Stomach (tissue), 9 donors: ENCODE data around the gene CHRNA5. TPM values are rescaled to one million over a fixed set of nuclear protein-coding genes. Genes with fewer than 3 reads are reported as not detected.

ENCODE experiments used
- DNase-seq, 2 donors: peaks; one replicate each; pipeline versions ENCODE4 v3.0.0 to v3.0.0-alpha.2; 2013 to 2019
- H3K27ac ChIP-seq, 5 donors: fragments of 200-600 bp in 4 of 5; sonication (generic) in 4 of 5; one replicate each; pipeline ENCODE4 v1.5.1; 2013 to 2019; ENCODE audit warnings: mild to moderate bottlenecking in 1 of 5, moderate library complexity in 1 of 5
- H3K27me3 ChIP-seq, 3 donors: fragments of 200-600 bp; sonication (generic); one replicate each; pipeline ENCODE4 v1.5.1; 2017 to 2019; ENCODE audit warnings: mixed run types in 1 of 3
- H3K36me3 ChIP-seq, 4 donors: fragments of 200-600 bp; sonication (generic); 1 replicate in 3 of 4; 2 replicates in 1 of 4; pipeline ENCODE4 v1.5.1; 2016 to 2019
- H3K4me1 ChIP-seq, 4 donors: fragments of 200-600 bp; sonication (generic); one replicate each; pipeline ENCODE4 v1.5.1; 2016 to 2019
- H3K4me3 ChIP-seq, 4 donors: fragments of 200-600 bp; sonication (generic) in 3 of 4; one replicate each; pipeline ENCODE4 v1.5.1; 2016 to 2019; ENCODE audit warnings: mild to moderate bottlenecking in 1 of 4
- H3K9me3 ChIP-seq, 4 donors: fragments of 200-600 bp; sonication (generic); one replicate each; pipeline ENCODE4 v1.5.1; 2016 to 2019
- EP300 ChIP-seq: sonication (generic); formaldehyde crosslinking; IDR thresholded peaks from one replicate; pipeline ENCODE4 v1.6.1; 2017; ENCODE audit warnings: antibody characterized with exemption
- POLR2A ChIP-seq, 4 donors: fragments of 450-650 bp; IDR thresholded peaks; one replicate each; pipeline ENCODE4 v1.6.1; 2016; ENCODE audit warnings: antibody characterized with exemption in 4 of 4, control low read depth in 2 of 4, mild to moderate bottlenecking in 1 of 4, moderate library complexity in 1 of 4
- POLR2AphosphoS5 ChIP-seq, 3 donors: sonication (generic); formaldehyde crosslinking; IDR thresholded peaks; one replicate each; pipeline ENCODE4 v1.6.1; 2016; ENCODE audit warnings: antibody characterized with exemption in 3 of 3
- WGBS, 5 donors: extraction: QIAGEN DNeasy Blood & Tissue Kit in 3 of 5; methylation state at CpG; one replicate each; pipeline versions ENCODE4 v1.1.5 to v1.1.7; 2013 to 2018; 5-methylcytosine and 5-hydroxymethylcytosine counted together
- intact Hi-C: fragments of 100-400 bp; cut with DNase I; formaldehyde crosslinking; loops from one replicate; pipeline ENCODE4 v1.15.1; 2023; ENCODE audit warnings: low total_unique reads
- polyA plus RNA-seq, 3 donors: library from polyadenylated mRNA; stranded (reverse); fragments of 200-250 nt; gene quantifications; one replicate each; pipeline ENCODE4 v1.2.3, GENCODE V29; 2013
- total RNA-seq, 5 donors: library from RNA; depleted of rRNA; stranded (reverse); fragments of >200 nt; gene quantifications; one replicate each; pipeline versions ENCODE4 v1.1.0 to v1.2.3, GENCODE V29; 2014 to 2016
- TF ChIP-seq, protein P1 (sequence below), 7 experiments: fragments of 450-650 bp in 4 of 7; fragments of 200-600 bp in 3 of 7; sonication (generic) in 3 of 7; IDR thresholded peaks; one replicate each; pipeline ENCODE4 v1.5.1; 2016 to 2019; ENCODE audit warnings: antibody characterized with exemption in 7 of 7, control low read depth in 2 of 7, mild to moderate bottlenecking in 1 of 7
- donor health status: healthy with polysubstance abuse.
- donor health status: Bipolar disorder and iron deficiency.
- donor health status: healthy.

The CHRNA5 gene
- total and polyA plus RNA-seq, 8 donors = 1.1 to 1.8 (median 1.3) TPM; not detected in 4

- Histone ChIP-seq H3K9me3 (no peaks in the 10 kb centered on the region), H3K4me3 (no peak overlapping the region), H3K27me3 (peaks cover 0 to 32% (median 4%) of the 10 kb centered on the region in 3 donors), H3K4me1 (peaks cover 12 to 20% (median 17%) of the 10 kb centered on the region in 4 donors), H3K27ac (no peak overlapping the region), H3K36me3 (no peaks in the 10 kb centered on the region)
- 52 to 60% (median 59%) methylated on average over 4 of the region's 4 CpGs for WGBS, 5 donors
- intact Hi-C loops = no loop called here
- peak in 1 of 2 donors; percentile 6 for DNase-seq
- TF ChIP-seq POLR2A (IDR thresholded peaks at IDR 0.05) (no peak), EP300 (no peak)
Measured at GRCh38 chr15:78567531-78567930, 2.2 kb downstream of the CHRNA5 start.

DNA sequence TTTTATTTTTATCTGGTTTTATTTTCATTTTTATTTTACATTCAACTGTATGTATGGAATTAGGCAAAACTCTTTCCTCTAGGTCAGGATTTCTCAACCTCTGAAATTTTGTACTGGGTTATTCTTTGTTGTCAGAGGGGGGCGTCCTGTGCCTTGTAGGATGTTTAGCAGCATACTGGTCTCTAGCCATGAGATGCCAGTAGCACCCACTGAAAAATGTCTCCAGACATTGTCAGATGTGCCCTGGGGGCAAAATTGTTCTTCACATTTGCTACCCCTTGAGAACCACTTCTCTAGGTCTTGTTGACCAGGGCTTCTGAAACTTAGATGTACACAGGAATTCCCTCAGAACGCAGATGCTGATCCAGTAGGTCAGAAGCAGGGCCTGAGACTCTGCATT is 5.4 kb downstream of the CHRNA5 start:
- Histone ChIP-seq H3K4me1 (peaks cover 6 to 11% (median 9%) of the 10 kb centered on the region in 4 donors), H3K9me3 (no peaks in the 10 kb centered on the region), H3K27me3 (peaks cover 0 to 31% (median 4%) of the 10 kb centered on the region in 3 donors), H3K36me3 (no peaks in the 10 kb centered on the region), H3K4me3 (no peak overlapping the region), H3K27ac (no peak overlapping the region)
- 82 to 90% (median 88%) methylated on average over 2 of the region's 2 CpGs for WGBS, 5 donors
- TF ChIP-seq, protein P1, sequence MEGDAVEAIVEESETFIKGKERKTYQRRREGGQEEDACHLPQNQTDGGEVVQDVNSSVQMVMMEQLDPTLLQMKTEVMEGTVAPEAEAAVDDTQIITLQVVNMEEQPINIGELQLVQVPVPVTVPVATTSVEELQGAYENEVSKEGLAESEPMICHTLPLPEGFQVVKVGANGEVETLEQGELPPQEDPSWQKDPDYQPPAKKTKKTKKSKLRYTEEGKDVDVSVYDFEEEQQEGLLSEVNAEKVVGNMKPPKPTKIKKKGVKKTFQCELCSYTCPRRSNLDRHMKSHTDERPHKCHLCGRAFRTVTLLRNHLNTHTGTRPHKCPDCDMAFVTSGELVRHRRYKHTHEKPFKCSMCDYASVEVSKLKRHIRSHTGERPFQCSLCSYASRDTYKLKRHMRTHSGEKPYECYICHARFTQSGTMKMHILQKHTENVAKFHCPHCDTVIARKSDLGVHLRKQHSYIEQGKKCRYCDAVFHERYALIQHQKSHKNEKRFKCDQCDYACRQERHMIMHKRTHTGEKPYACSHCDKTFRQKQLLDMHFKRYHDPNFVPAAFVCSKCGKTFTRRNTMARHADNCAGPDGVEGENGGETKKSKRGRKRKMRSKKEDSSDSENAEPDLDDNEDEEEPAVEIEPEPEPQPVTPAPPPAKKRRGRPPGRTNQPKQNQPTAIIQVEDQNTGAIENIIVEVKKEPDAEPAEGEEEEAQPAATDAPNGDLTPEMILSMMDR (IDR thresholded peaks at IDR 0.05) = no peak
- no peak for TF ChIP-seq POLR2A (IDR thresholded peaks at IDR 0.05)
- intact Hi-C loops = no loop called here
- no peak for DNase-seq

- no peak overlapping the region for H3K27ac ChIP-seq
- intact Hi-C loops = no loop called here
- H3K9me3 ChIP-seq = no peaks in the 10 kb centered on the region
- 74 to 85% (median 83%) methylated on average over 4 of the region's 4 CpGs for WGBS, 5 donors
- no peak overlapping the region for H3K4me3 ChIP-seq
- TF ChIP-seq, protein P1 (IDR thresholded peaks at IDR 0.05) = no peak
- TF ChIP-seq POLR2AphosphoS5 (IDR thresholded peaks at IDR 0.05) = no peak
- peaks cover 0 to 25% (median 4%) of the 10 kb centered on the region in 3 donors for H3K27me3 ChIP-seq
- DNase-seq = no peak
- H3K4me1 ChIP-seq = peaks cover 1 to 4% (median 2%) of the 10 kb centered on the region in 4 donors
- H3K36me3 ChIP-seq = no peaks in the 10 kb centered on the region
Measured at GRCh38 chr15:78571382-78571781, 6.1 kb downstream of the CHRNA5 start.

DNA sequence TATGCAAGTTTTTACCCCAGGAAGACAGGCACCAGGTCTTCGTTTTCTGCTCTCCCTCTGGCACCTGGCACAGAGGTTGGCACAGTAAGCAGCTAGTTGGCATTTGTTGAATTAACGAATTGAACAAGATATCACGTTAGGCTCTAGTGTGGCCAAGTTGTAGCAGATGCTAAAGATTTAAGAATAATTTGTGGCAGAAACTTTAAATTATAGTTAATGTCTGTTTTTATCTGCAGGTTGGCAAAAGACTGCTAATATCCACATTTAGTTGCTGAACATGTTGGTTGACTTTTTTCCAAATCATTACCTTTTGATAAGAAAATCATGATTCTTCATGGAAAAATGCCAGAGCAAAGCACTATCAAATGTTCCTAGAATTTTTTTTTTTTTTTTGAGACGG is 8.1 kb downstream of the CHRNA5 start:
- H3K27ac ChIP-seq = no peak overlapping the region
- DNase-seq = no peak
- 34 to 70% (median 49%) methylated on average over 4 of the region's 4 CpGs for WGBS, 5 donors
- no peaks in the 10 kb centered on the region for H3K36me3 ChIP-seq
- H3K4me1 ChIP-seq = no peaks in the 10 kb centered on the region
- no peak for TF ChIP-seq EP300
- no peak for TF ChIP-seq POLR2A (IDR thresholded peaks at IDR 0.05)
- no peak for TF ChIP-seq POLR2AphosphoS5 (IDR thresholded peaks at IDR 0.05)
- TF ChIP-seq, protein P1 (IDR thresholded peaks at IDR 0.05) = no peak
- intact Hi-C loops = no loop called here
- H3K9me3 ChIP-seq = no peaks in the 10 kb centered on the region
- H3K4me3 ChIP-seq = no peak overlapping the region
- peaks cover 0 to 10% (median 4%) of the 10 kb centered on the region in 3 donors for H3K27me3 ChIP-seq

GRCh38 chr15:78574944-78575343 is 9.6 kb downstream of the CHRNA5 start:
- DNase-seq = no peak
- Histone ChIP-seq H3K36me3 (no peaks in the 10 kb centered on the region), H3K27me3 (peaks cover 0 to 3% (median under 1%) of the 10 kb centered on the region in 3 donors), H3K4me3 (no peak overlapping the region), H3K4me1 (no peaks in the 10 kb centered on the region), H3K9me3 (no peaks in the 10 kb centered on the region), H3K27ac (no peak overlapping the region)
- WGBS, 5 donors = 95 to 100% (median 97%) methylated on average over 1 of the region's 1 CpG
- TF ChIP-seq POLR2AphosphoS5 (IDR thresholded peaks at IDR 0.05) (no peak), POLR2A (IDR thresholded peaks at IDR 0.05) (no peak), EP300 (no peak)
- TF ChIP-seq, protein P1 (IDR thresholded peaks at IDR 0.05) = no peak
- intact Hi-C loops = no loop called here
